H1 (cell line): ENCODE data around the gene TLNRD1. TPM values are rescaled to one million over a fixed set of nuclear protein-coding genes. Genes with fewer than 3 reads are reported as not detected.

Experiments used
- CTCF ChIA-PET: fragments of 300-600 bp; sonication (Branson Sonifier 250); formaldehyde crosslinking; loops from one replicate; lab custom pipeline; 2021; ENCODE audit not compliant: partially characterized antibody; lab: Charles Lee
- POLR2A ChIA-PET: fragments of 300-600 bp; sonication (Branson Sonifier 250); formaldehyde crosslinking; loops from one replicate; lab custom pipeline; 2021; ENCODE audit warnings: inconsistent platforms; ENCODE audit not compliant: partially characterized antibody; lab: Charles Lee
- DNase-seq, 2 experiments: peaks; one replicate each; pipeline versions ENCODE4 v3.0.0 to v3.0.0-alpha.2; 2010 to 2022; ENCODE audit warnings: low spot score in 2 of 2, low read depth in 1 of 2, mixed read lengths in 1 of 2
- FAIRE-seq: peaks from 2 replicates; lab custom pipeline; 2011; peaks lifted over from hg19 to GRCh38; lab: Jason Lieb, UNC
- H2AFZ ChIP-seq: 2 replicates; pipeline ENCODE4 v1.8.1; 2012; ENCODE audit warnings: low read length, inconsistent platforms
- H2AK5ac ChIP-seq: 2 replicates; pipeline ENCODE4 v1.6.1; 2013; ENCODE audit warnings: low read depth, low read length
- H2BK120ac ChIP-seq: replicated peaks from 2 replicates; pipeline ENCODE3; 2013; ENCODE audit warnings: low read depth, low read length, inconsistent platforms
- H2BK12ac ChIP-seq: 2 replicates; pipeline ENCODE4 v1.6.1; 2013; ENCODE audit warnings: low read depth, low read length
- H2BK15ac ChIP-seq: 2 replicates; pipeline ENCODE4 v1.6.1; 2013; ENCODE audit warnings: low read length
- H2BK20ac ChIP-seq: 2 replicates; pipeline ENCODE4 v1.6.1; 2013; ENCODE audit warnings: low read length
- H2BK5ac ChIP-seq: 2 replicates; pipeline ENCODE4 v1.6.1; 2013; ENCODE audit warnings: low read depth, low read length
- H3K14ac ChIP-seq: 2 replicates; pipeline ENCODE4 v1.6.1; 2013; ENCODE audit warnings: inconsistent platforms; ENCODE audit not compliant: insufficient read length
- H3K18ac ChIP-seq: 2 replicates; pipeline ENCODE4 v1.6.1; 2013; ENCODE audit warnings: low read length; ENCODE audit errors: extremely low read depth
- H3K23ac ChIP-seq: 2 replicates; pipeline ENCODE4 v1.6.1; 2013; ENCODE audit warnings: inconsistent platforms; ENCODE audit not compliant: insufficient read length
- H3K23me2 ChIP-seq: 2 replicates; pipeline ENCODE4 v1.6.1; 2013; ENCODE audit warnings: low read depth, low read length
- H3K27ac ChIP-seq: 2 replicates; pipeline ENCODE4 v1.6.1; 2011; ENCODE audit warnings: low read depth, low read length, inconsistent platforms
- H3K27me3 ChIP-seq, 4 experiments: replicated peaks in 1 of 4; 1 replicate in 1 of 4; 2 replicates in 3 of 4; pipeline versions ENCODE4 v1.6.1 to v1.8.1; 2011 to 2013; ENCODE audit warnings: low read length in 3 of 4, mild to moderate bottlenecking in 3 of 4, inconsistent platforms in 2 of 4, mixed read lengths in 2 of 4, moderate library complexity in 1 of 4; ENCODE audit not compliant: control insufficient read depth in 3 of 4, insufficient read depth in 3 of 4; ENCODE audit errors: extremely low read depth in 1 of 4
- H3K36me3 ChIP-seq, 4 experiments: 2 replicates each; pipeline versions ENCODE4 v1.6.1 to v1.8.1; 2011 to 2013; ENCODE audit warnings: mild to moderate bottlenecking in 4 of 4, low read length in 3 of 4, moderate library complexity in 2 of 4, control low read depth in 1 of 4, inconsistent platforms in 1 of 4; ENCODE audit not compliant: insufficient read depth in 4 of 4, control insufficient read depth in 2 of 4
- H3K4ac ChIP-seq: replicated peaks from 2 replicates; pipeline ENCODE3; 2013; ENCODE audit warnings: low read length, low read depth, mixed read lengths, inconsistent platforms; ENCODE audit not compliant: insufficient read length
- H3K4me1 ChIP-seq, 4 experiments: replicated peaks in 1 of 4; 1 replicate in 1 of 4; 2 replicates in 3 of 4; pipeline versions ENCODE4 v1.6.1 to v1.8.1; 2011 to 2013; ENCODE audit warnings: low read length in 3 of 4, inconsistent platforms in 2 of 4, mixed read lengths in 1 of 4; ENCODE audit not compliant: insufficient read depth in 4 of 4, control insufficient read depth in 3 of 4
- H3K4me2 ChIP-seq, 2 experiments: 2 replicates each; pipeline versions ENCODE4 v1.6.1 to v1.8.1; 2011 to 2013; ENCODE audit warnings: low read depth in 2 of 2, low read length in 2 of 2, control low read depth in 1 of 2, inconsistent platforms in 1 of 2, mild to moderate bottlenecking in 1 of 2; ENCODE audit not compliant: insufficient read depth in 1 of 2
- H3K4me3 ChIP-seq, 4 experiments: fragments of 200-600, 300-600 bp in 1 of 4; sonication (generic), shearing (Covaris generic), sonication (Bioruptor Twin) in 1 of 4; 2 replicates each; pipeline versions ENCODE4 v1.5.1 to v1.8.1; 2011 to 2016; ENCODE audit warnings: low read length in 4 of 4, low read depth in 3 of 4, control low read depth in 2 of 4, inconsistent platforms in 2 of 4, mild to moderate bottlenecking in 2 of 4, mixed read lengths in 1 of 4, moderate library complexity in 1 of 4; ENCODE audit not compliant: insufficient read depth in 2 of 4; ENCODE audit errors: extremely low read depth in 1 of 4
- H3K56ac ChIP-seq: replicated peaks from 2 replicates; pipeline ENCODE3; 2013; ENCODE audit warnings: low read depth, mild to moderate bottlenecking, mixed read lengths, low read length, inconsistent platforms; ENCODE audit not compliant: insufficient read length
- H3K79me1 ChIP-seq: 2 replicates; pipeline ENCODE4 v1.6.1; 2013; ENCODE audit warnings: low read depth, low read length, control low read depth
- H3K79me2 ChIP-seq, 2 experiments: 2 replicates each; pipeline versions ENCODE4 v1.6.1 to v1.8.1; 2012 to 2013; ENCODE audit warnings: low read length in 2 of 2, mild to moderate bottlenecking in 2 of 2, inconsistent platforms in 1 of 2; ENCODE audit not compliant: insufficient read depth in 2 of 2, control insufficient read depth in 1 of 2
- H3K9ac ChIP-seq, 4 experiments: replicated peaks in 1 of 4; 1 replicate in 1 of 4; 2 replicates in 3 of 4; pipeline versions ENCODE4 v1.6.1 to v1.8.1; 2011 to 2013; ENCODE audit warnings: low read depth in 3 of 4, low read length in 3 of 4, control low read depth in 2 of 4, mild to moderate bottlenecking in 2 of 4, moderate library complexity in 2 of 4, inconsistent platforms in 1 of 4; ENCODE audit errors: extremely low read depth in 1 of 4
- H3K9me3 ChIP-seq, 2 experiments: 2 replicates each; pipeline versions ENCODE4 v1.6.1 to v1.8.1; 2012 to 2013; ENCODE audit warnings: mild to moderate bottlenecking in 2 of 2, moderate library complexity in 2 of 2, control low read depth in 1 of 2, inconsistent platforms in 1 of 2, low read depth in 1 of 2, low read length in 1 of 2, mixed read lengths in 1 of 2; ENCODE audit not compliant: insufficient read depth in 2 of 2
- H4K20me1 ChIP-seq, 2 experiments: replicated peaks in 1 of 2; 2 replicates each; pipeline versions ENCODE3 to v1.8.1; 2011 to 2013; ENCODE audit warnings: inconsistent platforms in 2 of 2, low read length in 2 of 2, mild to moderate bottlenecking in 1 of 2; ENCODE audit not compliant: insufficient read depth in 2 of 2, control insufficient read depth in 1 of 2
- H4K5ac ChIP-seq: 2 replicates; pipeline ENCODE4 v1.6.1; 2013; ENCODE audit warnings: low read length, low read depth, mixed read lengths, inconsistent platforms; ENCODE audit not compliant: insufficient read length
- H4K8ac ChIP-seq: 2 replicates; pipeline ENCODE4 v1.8.0; 2013; ENCODE audit warnings: mild to moderate bottlenecking, moderate library complexity, low read length, inconsistent platforms; ENCODE audit not compliant: insufficient read depth; ENCODE audit errors: extremely low read depth
- H4K91ac ChIP-seq: replicated peaks from 2 replicates; pipeline ENCODE3; 2013; ENCODE audit warnings: low read length, mixed read lengths, inconsistent platforms; ENCODE audit not compliant: insufficient read length
- ATF3 ChIP-seq: IDR thresholded peaks from 2 replicates; pipeline ENCODE4 v1.6.1; 2011; ENCODE audit warnings: low read depth, mild to moderate bottlenecking, low read length; ENCODE audit not compliant: insufficient read depth
- CBX5 ChIP-seq: fragments of 300-800, 300-1000 bp; sonication (generic); IDR thresholded peaks from 2 replicates; pipeline ENCODE4 v1.7.1; 2016; ENCODE audit warnings: antibody characterized with exemption, low read length, low read depth
- CEBPB ChIP-seq: IDR thresholded peaks from 2 replicates; pipeline ENCODE4 v1.6.1; 2012; ENCODE audit warnings: low read depth, low read length
- CTBP2 ChIP-seq: IDR thresholded peaks from 2 replicates; pipeline ENCODE4 v1.7.0; 2011; ENCODE audit warnings: borderline replicate concordance, mild to moderate bottlenecking, moderate library complexity, mixed read lengths, low read length; ENCODE audit not compliant: insufficient read depth, insufficient read length
- EP300 ChIP-seq, 2 experiments: IDR thresholded peaks; 1 replicate in 1 of 2; 2 replicates in 1 of 2; pipeline ENCODE4 v1.6.1; 2011 to 2012; ENCODE audit warnings: low read depth in 2 of 2, low read length in 2 of 2, mild to moderate bottlenecking in 2 of 2, borderline replicate concordance in 1 of 2, inconsistent platforms in 1 of 2, moderate library complexity in 1 of 2
- MAFK ChIP-seq: IDR thresholded peaks from 2 replicates; pipeline ENCODE4 v1.6.1; 2012; ENCODE audit warnings: low read depth, mild to moderate bottlenecking, improper control_type of control experiment, low read length
- SIN3A ChIP-seq, 2 experiments: IDR thresholded peaks in 1 of 2; conservative IDR thresholded peaks in 1 of 2; 2 replicates each; pipeline ENCODE4 v1.6.1; 2011 to 2012; ENCODE audit warnings: low read length in 2 of 2, improper control_type of control experiment in 1 of 2, low read depth in 1 of 2, mild to moderate bottlenecking in 1 of 2
- SP1 ChIP-seq: IDR thresholded peaks from 2 replicates; pipeline ENCODE4 v1.6.1; 2011; ENCODE audit warnings: low read depth, low read length
- WGBS, 2 experiments: shearing (Covaris generic) in 1 of 2; methylation state at CpG; one replicate each; pipeline versions ENCODE4 v1.1.6 to v1.1.7; 2013 to 2015; ENCODE audit warnings: low lambda C conversion rate in 2 of 2, mixed read lengths in 2 of 2, inconsistent platforms in 1 of 2, low coverage in 1 of 2, missing lambda C conversion rate in 1 of 2; ENCODE audit not compliant: insufficient replicate concordance in 2 of 2, insufficient coverage in 1 of 2, insufficient read length in 1 of 2; ENCODE audit errors: extremely low coverage in 1 of 2, missing lambda C conversion rate in 1 of 2; 5-methylcytosine and 5-hydroxymethylcytosine counted together
- long read RNA-seq, 2 experiments: library from RNA in 1 of 2; library from capped mRNA in 1 of 2; stranded (forward); transcript quantifications; one replicate each; pipeline ENCODE4 v2.0.0, GENCODE V29; 2021; ENCODE audit warnings: inconsistent platforms in 1 of 2
- polyA minus RNA-seq, 3 experiments: library from RNA; depleted of rRNA, polyadenylated mRNA; stranded (reverse); fragments of >200 nt; gene quantifications; 1 replicate in 2 of 3; 2 replicates in 1 of 3; pipeline ENCODE4 v1.2.3, GENCODE V29; 2011
- polyA plus RNA-seq, 7 experiments: library from polyadenylated mRNA; depleted of rRNA in 3 of 7; stranded (reverse) in 5 of 7; unstranded in 2 of 7; fragments of >200 nt in 5 of 7; fragments of 200-250 nt in 2 of 7; gene quantifications; 1 replicate in 5 of 7; 2 replicates in 1 of 7; 4 replicates in 1 of 7; pipeline versions ENCODE4 v1.2.1 to v1.2.3, GENCODE V29; 2011 to 2013; ENCODE audit warnings: missing spikeins in 2 of 7, mixed read lengths in 2 of 7
- total RNA-seq: library from RNA; stranded (reverse); fragmentation: NEBNext Ultra II Directional; extraction: Animal tissue kit (Norgen Biotek cat#: 25700); gene quantifications from 2 replicates; pipeline ENCODE4 v1.2.1, GENCODE V29; 2021

Gene TLNRD1
- total RNA-seq = 19.8 and 20.5 TPM in 2 replicates
- 12.2 and 15.5 TPM in 2 replicates for polyA plus RNA-seq (2011; rRNA removed)
- polyA plus RNA-seq (2011; cell fraction: cytosol; rRNA removed) = 12.0 TPM
- 11.5 TPM for polyA plus RNA-seq (2011; cell fraction: nucleus; rRNA removed)
- polyA plus RNA-seq (2012, experiment 1 of 2) = 7.7 to 11.6 TPM (median 11.0 TPM) in 4 replicates
- 10.8 TPM for polyA plus RNA-seq (2012, experiment 2 of 2)
- polyA plus RNA-seq (2013, experiment 1 of 2) = 11.0 TPM
- 10.5 TPM for polyA plus RNA-seq (2013, experiment 2 of 2)
- polyA minus RNA-seq (2011; rRNA and poly(A)+ RNA removed) = 2.1 and 3.6 TPM in 2 replicates
- 13.8 TPM for polyA minus RNA-seq (2011; cell fraction: cytosol; rRNA and poly(A)+ RNA removed)
- polyA minus RNA-seq (2011; cell fraction: nucleus; rRNA and poly(A)+ RNA removed) = 14.3 TPM
- long read RNA-seq, experiment 1, full-length matches to known transcripts = 30 of 30 reads
- long read RNA-seq, experiment 1, partial matches to known transcripts = 0 of 30 reads
- long read RNA-seq, experiment 1, other reads (novel, unspliced or antisense) = 0 of 30 reads
- long read RNA-seq, experiment 2 = 0 reads

- H3K56ac ChIP-seq = no peak within 1 kb of the TSS
- no peak for FAIRE-seq
- POLR2A ChIA-PET = interaction anchor here (1.5 to 2.9 kb wide), 4 partner anchors 12 to 105 kb away, joined by 4 to 8 read pairs (median 6); no protein-coding TSS in a partner anchor
- TF ChIP-seq SP1 (no peak), CBX5 (no peak), CTBP2 (no peak), EP300 (IDR thresholded peaks at IDR 0.05; ENCODE audit: borderline replicate concordance in 1 of 2, low read depth in 2 of 2, low read length in 2 of 2) (no peak), SIN3A (conservative IDR thresholded peaks at IDR 0.05 in 1 of 2, IDR thresholded peaks at IDR 0.05 in 1 of 2; ENCODE audit: low read depth in 1 of 2, low read length in 2 of 2) (no peak), ATF3 (no peak), MAFK (no peak), CEBPB (no peak)
Observed at GRCh38 chr15:81000624-81001151, at the start of gene TLNRD1. Gene TLNRD1, plus strand, starts transcription at chr15:81000923. Its CDS starts 1,349 bp downstream, at chr15:81002272.

More at GRCh38 chr15:81000624-81001151, at the start of gene TLNRD1:
- Histone ChIP-seq H3K18ac (peak within 1 kb of the TSS; percentile 62), H3K9me3 (no peaks in the 10 kb centered on the region; a peak in 1 of 4 replicates), H3K9ac (peak within 1 kb of the TSS; percentile 73 to 97 (median 81)), H4K8ac (peak within 1 kb of the TSS; percentile 88), H3K4ac (peak within 1 kb of the TSS; percentile 8), H3K23me2 (peaks cover 17% of the 10 kb centered on the region; the same call in 1 of the 2 replicates), H3K23ac (no peak within 1 kb of the TSS), H3K79me2 (no peaks in the 10 kb centered on the region), H3K4me3 (peak within 1 kb of the TSS; percentile 70 to 90 (median 81)), H3K27ac (peak within 1 kb of the TSS; percentile 62; the same call in 1 of the 2 replicates), H3K79me1 (peaks cover 2% of the 10 kb centered on the region; the same call in 1 of the 2 replicates), H2BK5ac (no peak within 1 kb of the TSS; the same call in 1 of the 2 replicates), H2AK5ac (no peak within 1 kb of the TSS), H2AFZ (peak within 1 kb of the TSS; percentile 87), H4K5ac (peak within 1 kb of the TSS; percentile 47), H4K20me1 (peaks cover 2 to 8% of the 10 kb centered on the region in 2 experiments), H2BK20ac (no peak within 1 kb of the TSS), H4K91ac (peak within 1 kb of the TSS; percentile 62), H3K4me2 (peak within 1 kb of the TSS; percentile 76 to 80), H3K27me3 (peaks cover 0 to 12% (median 9%) of the 10 kb centered on the region in 4 experiments; a peak in 5 of 7 replicates), H3K4me1 (peaks cover 0 to 8% (median 5%) of the 10 kb centered on the region in 4 experiments; a peak in 4 of 7 replicates), H2BK12ac (peak within 1 kb of the TSS; percentile 65; the same call in 1 of the 2 replicates), H3K14ac (no peak within 1 kb of the TSS), H2BK15ac (no peak within 1 kb of the TSS), H3K36me3 (no peaks in the 10 kb centered on the region; a peak in 1 of 8 replicates), H2BK120ac (no peak within 1 kb of the TSS)
- peak in 1 of 2 experiments; percentile 85 for DNase-seq
- CTCF ChIA-PET = interaction anchor here (0.6 to 1.6 kb wide), 2 partner anchors 19 to 451 kb away, joined by 3 read pairs; no protein-coding TSS in a partner anchor
- 2% methylated on average over 18 of the region's 66 CpGs; no CpG with 5 or more reads in 1 of the 2 experiments for WGBS, 2 experiments
